H1 (cell line): ENCODE results near the gene SLC4A8. TPM values are rescaled to one million over a fixed set of nuclear protein-coding genes. Genes with fewer than 3 reads are reported as not detected.

Experiments
- CTCF ChIA-PET: fragments of 300-600 bp; sonication (Branson Sonifier 250); formaldehyde crosslinking; loops from one replicate; lab custom pipeline; 2021; ENCODE audit not compliant: partially characterized antibody; lab: Charles Lee
- POLR2A ChIA-PET: fragments of 300-600 bp; sonication (Branson Sonifier 250); formaldehyde crosslinking; loops from one replicate; lab custom pipeline; 2021; ENCODE audit warnings: inconsistent platforms; ENCODE audit not compliant: partially characterized antibody; lab: Charles Lee
- DNase-seq, 2 experiments: peaks; one replicate each; pipeline versions ENCODE4 v3.0.0 to v3.0.0-alpha.2; 2010 to 2022; ENCODE audit warnings: low spot score in 2 of 2, low read depth in 1 of 2, mixed read lengths in 1 of 2
- FAIRE-seq: peaks from 2 replicates; lab custom pipeline; 2011; peaks lifted over from hg19 to GRCh38; lab: Jason Lieb, UNC
- H2AFZ ChIP-seq: 2 replicates; pipeline ENCODE4 v1.8.1; 2012; ENCODE audit warnings: low read length, inconsistent platforms
- H2AK5ac ChIP-seq: 2 replicates; pipeline ENCODE4 v1.6.1; 2013; ENCODE audit warnings: low read depth, low read length
- H2BK120ac ChIP-seq: replicated peaks from 2 replicates; pipeline ENCODE3; 2013; ENCODE audit warnings: low read depth, low read length, inconsistent platforms
- H2BK12ac ChIP-seq: 2 replicates; pipeline ENCODE4 v1.6.1; 2013; ENCODE audit warnings: low read depth, low read length
- H2BK15ac ChIP-seq: 2 replicates; pipeline ENCODE4 v1.6.1; 2013; ENCODE audit warnings: low read length
- H2BK20ac ChIP-seq: 2 replicates; pipeline ENCODE4 v1.6.1; 2013; ENCODE audit warnings: low read length
- H2BK5ac ChIP-seq: 2 replicates; pipeline ENCODE4 v1.6.1; 2013; ENCODE audit warnings: low read depth, low read length
- H3K14ac ChIP-seq: 2 replicates; pipeline ENCODE4 v1.6.1; 2013; ENCODE audit warnings: inconsistent platforms; ENCODE audit not compliant: insufficient read length
- H3K18ac ChIP-seq: 2 replicates; pipeline ENCODE4 v1.6.1; 2013; ENCODE audit warnings: low read length; ENCODE audit errors: extremely low read depth
- H3K23ac ChIP-seq: 2 replicates; pipeline ENCODE4 v1.6.1; 2013; ENCODE audit warnings: inconsistent platforms; ENCODE audit not compliant: insufficient read length
- H3K23me2 ChIP-seq: 2 replicates; pipeline ENCODE4 v1.6.1; 2013; ENCODE audit warnings: low read depth, low read length
- H3K27ac ChIP-seq: 2 replicates; pipeline ENCODE4 v1.6.1; 2011; ENCODE audit warnings: low read depth, low read length, inconsistent platforms
- H3K27me3 ChIP-seq, 4 experiments: replicated peaks in 1 of 4; 1 replicate in 1 of 4; 2 replicates in 3 of 4; pipeline versions ENCODE4 v1.6.1 to v1.8.1; 2011 to 2013; ENCODE audit warnings: low read length in 3 of 4, mild to moderate bottlenecking in 3 of 4, inconsistent platforms in 2 of 4, mixed read lengths in 2 of 4, moderate library complexity in 1 of 4; ENCODE audit not compliant: control insufficient read depth in 3 of 4, insufficient read depth in 3 of 4; ENCODE audit errors: extremely low read depth in 1 of 4
- H3K36me3 ChIP-seq, 4 experiments: 2 replicates each; pipeline versions ENCODE4 v1.6.1 to v1.8.1; 2011 to 2013; ENCODE audit warnings: mild to moderate bottlenecking in 4 of 4, low read length in 3 of 4, moderate library complexity in 2 of 4, control low read depth in 1 of 4, inconsistent platforms in 1 of 4; ENCODE audit not compliant: insufficient read depth in 4 of 4, control insufficient read depth in 2 of 4
- H3K4ac ChIP-seq: replicated peaks from 2 replicates; pipeline ENCODE3; 2013; ENCODE audit warnings: low read length, low read depth, mixed read lengths, inconsistent platforms; ENCODE audit not compliant: insufficient read length
- H3K4me1 ChIP-seq, 4 experiments: replicated peaks in 1 of 4; 1 replicate in 1 of 4; 2 replicates in 3 of 4; pipeline versions ENCODE4 v1.6.1 to v1.8.1; 2011 to 2013; ENCODE audit warnings: low read length in 3 of 4, inconsistent platforms in 2 of 4, mixed read lengths in 1 of 4; ENCODE audit not compliant: insufficient read depth in 4 of 4, control insufficient read depth in 3 of 4
- H3K4me2 ChIP-seq, 2 experiments: 2 replicates each; pipeline versions ENCODE4 v1.6.1 to v1.8.1; 2011 to 2013; ENCODE audit warnings: low read depth in 2 of 2, low read length in 2 of 2, control low read depth in 1 of 2, inconsistent platforms in 1 of 2, mild to moderate bottlenecking in 1 of 2; ENCODE audit not compliant: insufficient read depth in 1 of 2
- H3K4me3 ChIP-seq, 4 experiments: fragments of 200-600, 300-600 bp in 1 of 4; sonication (generic), shearing (Covaris generic), sonication (Bioruptor Twin) in 1 of 4; 2 replicates each; pipeline versions ENCODE4 v1.5.1 to v1.8.1; 2011 to 2016; ENCODE audit warnings: low read length in 4 of 4, low read depth in 3 of 4, control low read depth in 2 of 4, inconsistent platforms in 2 of 4, mild to moderate bottlenecking in 2 of 4, mixed read lengths in 1 of 4, moderate library complexity in 1 of 4; ENCODE audit not compliant: insufficient read depth in 2 of 4; ENCODE audit errors: extremely low read depth in 1 of 4
- H3K56ac ChIP-seq: replicated peaks from 2 replicates; pipeline ENCODE3; 2013; ENCODE audit warnings: low read depth, mild to moderate bottlenecking, mixed read lengths, low read length, inconsistent platforms; ENCODE audit not compliant: insufficient read length
- H3K79me1 ChIP-seq: 2 replicates; pipeline ENCODE4 v1.6.1; 2013; ENCODE audit warnings: low read depth, low read length, control low read depth
- H3K79me2 ChIP-seq, 2 experiments: 2 replicates each; pipeline versions ENCODE4 v1.6.1 to v1.8.1; 2012 to 2013; ENCODE audit warnings: low read length in 2 of 2, mild to moderate bottlenecking in 2 of 2, inconsistent platforms in 1 of 2; ENCODE audit not compliant: insufficient read depth in 2 of 2, control insufficient read depth in 1 of 2
- H3K9ac ChIP-seq, 4 experiments: replicated peaks in 1 of 4; 1 replicate in 1 of 4; 2 replicates in 3 of 4; pipeline versions ENCODE4 v1.6.1 to v1.8.1; 2011 to 2013; ENCODE audit warnings: low read depth in 3 of 4, low read length in 3 of 4, control low read depth in 2 of 4, mild to moderate bottlenecking in 2 of 4, moderate library complexity in 2 of 4, inconsistent platforms in 1 of 4; ENCODE audit errors: extremely low read depth in 1 of 4
- H3K9me3 ChIP-seq, 2 experiments: 2 replicates each; pipeline versions ENCODE4 v1.6.1 to v1.8.1; 2012 to 2013; ENCODE audit warnings: mild to moderate bottlenecking in 2 of 2, moderate library complexity in 2 of 2, control low read depth in 1 of 2, inconsistent platforms in 1 of 2, low read depth in 1 of 2, low read length in 1 of 2, mixed read lengths in 1 of 2; ENCODE audit not compliant: insufficient read depth in 2 of 2
- H4K20me1 ChIP-seq, 2 experiments: replicated peaks in 1 of 2; 2 replicates each; pipeline versions ENCODE3 to v1.8.1; 2011 to 2013; ENCODE audit warnings: inconsistent platforms in 2 of 2, low read length in 2 of 2, mild to moderate bottlenecking in 1 of 2; ENCODE audit not compliant: insufficient read depth in 2 of 2, control insufficient read depth in 1 of 2
- H4K5ac ChIP-seq: 2 replicates; pipeline ENCODE4 v1.6.1; 2013; ENCODE audit warnings: low read length, low read depth, mixed read lengths, inconsistent platforms; ENCODE audit not compliant: insufficient read length
- H4K8ac ChIP-seq: 2 replicates; pipeline ENCODE4 v1.8.0; 2013; ENCODE audit warnings: mild to moderate bottlenecking, moderate library complexity, low read length, inconsistent platforms; ENCODE audit not compliant: insufficient read depth; ENCODE audit errors: extremely low read depth
- H4K91ac ChIP-seq: replicated peaks from 2 replicates; pipeline ENCODE3; 2013; ENCODE audit warnings: low read length, mixed read lengths, inconsistent platforms; ENCODE audit not compliant: insufficient read length
- ASH2L ChIP-seq: fragments of 200-600, 300-600 bp; sonication (generic); IDR thresholded peaks from one replicate; pipeline ENCODE4 v1.7.1; 2017; ENCODE audit warnings: low read length
- BACH1 ChIP-seq: IDR thresholded peaks from 2 replicates; pipeline ENCODE4 v1.6.1; 2012; ENCODE audit warnings: low read length, improper control_type of control experiment
- FOSL1 ChIP-seq: IDR thresholded peaks from 2 replicates; pipeline ENCODE4 v1.6.1; 2011; ENCODE audit warnings: mild to moderate bottlenecking, low read depth, low read length, moderate library complexity; ENCODE audit not compliant: insufficient read depth
- HDAC6 ChIP-seq: IDR thresholded peaks from one replicate; pipeline ENCODE4 v1.7.1; 2012; ENCODE audit warnings: low read depth, mild to moderate bottlenecking, inconsistent platforms, low read length, moderate library complexity
- NRF1 ChIP-seq: IDR thresholded peaks from 2 replicates; pipeline ENCODE4 v1.6.1; 2011; ENCODE audit warnings: mild to moderate bottlenecking, low read depth, low read length, improper control_type of control experiment
- POU5F1 ChIP-seq: IDR thresholded peaks from 2 replicates; pipeline ENCODE4 v1.6.1; 2011; ENCODE audit warnings: low read depth, mild to moderate bottlenecking, low read length, moderate library complexity
- RBBP5 ChIP-seq: IDR thresholded peaks from 2 replicates; pipeline ENCODE4 v1.7.1; 2012; ENCODE audit warnings: low read depth, mild to moderate bottlenecking, inconsistent platforms, low read length, moderate library complexity, borderline replicate concordance
- SUZ12 ChIP-seq: fragments of 200-600 bp; sonication (generic); IDR thresholded peaks from 2 replicates; pipeline ENCODE4 v1.6.1; 2012; ENCODE audit warnings: mild to moderate bottlenecking, inconsistent platforms, low read length, moderate library complexity, mixed read lengths
- TAF7 ChIP-seq: optimal IDR thresholded peaks from 2 replicates; pipeline ENCODE3; 2011; ENCODE audit warnings: low read depth, mild to moderate bottlenecking, inconsistent platforms, low read length, moderate library complexity, borderline replicate concordance
- TEAD4 ChIP-seq: IDR thresholded peaks from 2 replicates; pipeline ENCODE4 v1.6.1; 2012; ENCODE audit warnings: low read depth, low read length, inconsistent platforms, mixed read lengths
- WGBS, 2 experiments: shearing (Covaris generic) in 1 of 2; methylation state at CpG; one replicate each; pipeline versions ENCODE4 v1.1.6 to v1.1.7; 2013 to 2015; ENCODE audit warnings: low lambda C conversion rate in 2 of 2, mixed read lengths in 2 of 2, inconsistent platforms in 1 of 2, low coverage in 1 of 2, missing lambda C conversion rate in 1 of 2; ENCODE audit not compliant: insufficient replicate concordance in 2 of 2, insufficient coverage in 1 of 2, insufficient read length in 1 of 2; ENCODE audit errors: extremely low coverage in 1 of 2, missing lambda C conversion rate in 1 of 2; 5-methylcytosine and 5-hydroxymethylcytosine counted together
- polyA plus RNA-seq, 7 experiments: library from polyadenylated mRNA; depleted of rRNA in 3 of 7; stranded (reverse) in 5 of 7; unstranded in 2 of 7; fragments of >200 nt in 5 of 7; fragments of 200-250 nt in 2 of 7; gene quantifications; 1 replicate in 5 of 7; 2 replicates in 1 of 7; 4 replicates in 1 of 7; pipeline versions ENCODE4 v1.2.1 to v1.2.3, GENCODE V29; 2011 to 2013; ENCODE audit warnings: missing spikeins in 2 of 7, mixed read lengths in 2 of 7
- total RNA-seq: library from RNA; stranded (reverse); fragmentation: NEBNext Ultra II Directional; extraction: Animal tissue kit (Norgen Biotek cat#: 25700); gene quantifications from 2 replicates; pipeline ENCODE4 v1.2.1, GENCODE V29; 2021
- TF ChIP-seq, protein P1 (sequence below): IDR thresholded peaks from 2 replicates; pipeline ENCODE4 v1.6.1; 2011; ENCODE audit warnings: low read depth, mild to moderate bottlenecking, low read length; ENCODE audit not compliant: insufficient read depth

Gene SLC4A8
- total and polyA plus RNA-seq, 2 of the 8 experiments (the other 6 are each of a cell fraction or from before 2014, with no cell fraction given) = 11.2 to 13.4 TPM

DNA sequence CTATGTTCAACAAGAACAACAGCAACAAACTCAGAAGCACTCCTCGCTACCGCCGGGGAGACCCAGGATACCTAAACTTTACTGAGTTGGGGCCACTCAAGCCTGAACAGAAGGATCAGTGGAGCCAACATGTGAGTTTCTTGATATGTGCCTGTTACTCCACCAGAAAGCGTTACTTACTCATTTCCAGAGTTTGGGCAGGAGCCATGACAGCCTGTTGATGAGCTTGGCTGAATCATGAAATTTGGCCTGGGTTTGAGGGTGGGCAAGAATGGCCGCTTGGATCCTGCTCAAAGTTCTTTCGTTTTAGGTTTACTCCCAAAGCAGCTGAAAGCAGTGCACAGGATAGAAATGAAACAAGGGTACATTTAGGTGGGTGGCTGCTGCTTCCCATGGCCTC lies 21.5 kb upstream of the SLC4A8 start:
- Histone ChIP-seq H3K4me2 (no peak overlapping the region), H2BK120ac (no peak overlapping the region), H2BK12ac (no peak overlapping the region), H3K23me2 (no peaks in the 10 kb centered on the region), H3K27me3 (no peaks in the 10 kb centered on the region), H2AK5ac (no peak overlapping the region), H2BK15ac (no peak overlapping the region), H2BK20ac (no peak overlapping the region), H4K8ac (no peak overlapping the region), H3K14ac (no peak overlapping the region), H3K27ac (no peak overlapping the region), H3K23ac (no peak overlapping the region), H3K4me1 (no peaks in the 10 kb centered on the region; a peak in 1 of 7 replicates), H3K18ac (no peak overlapping the region), H4K91ac (no peak overlapping the region), H3K4ac (no peak overlapping the region), H4K5ac (no peak overlapping the region), H3K79me1 (no peaks in the 10 kb centered on the region), H2BK5ac (no peak overlapping the region), H3K9ac (no peak overlapping the region), H3K36me3 (no peaks in the 10 kb centered on the region), H3K9me3 (no peaks in the 10 kb centered on the region), H2AFZ (no peak overlapping the region), H3K79me2 (no peaks in the 10 kb centered on the region), H3K56ac (no peak overlapping the region), H4K20me1 (no peaks in the 10 kb centered on the region), H3K4me3 (no peak overlapping the region)
- TF ChIP-seq RBBP5 (no peak), BACH1 (no peak), TEAD4 (no peak), POU5F1 (no peak), TAF7 (no peak), ASH2L (no peak), HDAC6 (no peak), FOSL1 (no peak), SUZ12 (no peak), NRF1 (no peak)
- TF ChIP-seq, protein P1, sequence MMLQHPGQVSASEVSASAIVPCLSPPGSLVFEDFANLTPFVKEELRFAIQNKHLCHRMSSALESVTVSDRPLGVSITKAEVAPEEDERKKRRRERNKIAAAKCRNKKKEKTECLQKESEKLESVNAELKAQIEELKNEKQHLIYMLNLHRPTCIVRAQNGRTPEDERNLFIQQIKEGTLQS = no peak
- FAIRE-seq (no peak), DNase-seq (no peak)
- CTCF ChIA-PET = interaction anchor here (0.6 to 1.8 kb wide), 4 partner anchors 10 to 129 kb away, joined by 3 to 5 read pairs (median 4); no protein-coding TSS in a partner anchor
- WGBS, 2 experiments = 90% methylated on average over 6 of the region's 6 CpGs; no CpG with 5 or more reads in 1 of the 2 experiments
- POLR2A ChIA-PET = no interaction called here
